ENCODE data around the gene CLTRN.

GRCh38 chrX:15646031-15646430 lies 18.6 kb downstream of the CLTRN start:
- TF ChIP-seq CTCF (IDR thresholded peaks at IDR 0.05) (no peak), POLR2A (IDR thresholded peaks at IDR 0.05) (no peak)
